ENCODE measurements around the gene VWF.

GRCh38 chr12:5913387-5913786 lies 211.1 kb downstream of the VWF start:
- TF ChIP-seq CTCF (conservative IDR thresholded peaks at IDR 0.05; ENCODE audit: low read depth, low read length) (no peak), EZH2 (IDR thresholded peaks at IDR 0.05; ENCODE audit: low read length, unreplicated experiment) (no peak), EZH2phosphoT487 (IDR thresholded peaks at IDR 0.05; ENCODE audit: borderline replicate concordance, low read length) (no peak)

All from PC-3 (cell line).